HG02852 (cell line): ENCODE measurements around the gene ZNF79.
"Not testable (repeated sequence)": the region's sequence is repeated elsewhere in the genome, so short reads cannot be mapped to it uniquely, and the experiment has no call there.

Experiments used
- ATAC-seq: cut with Tn5 transposase; IDR thresholded peaks from one replicate; pipeline ENCODE4 v1.9.1; 2021; ENCODE audit warnings: mild to moderate bottlenecking, moderate library complexity; ENCODE audit not compliant: unreplicated experiment

Gene ZNF79

GRCh38 chr9:127451858-127452656, 27.9 kb downstream of the ZNF79 start:
- ATAC-seq = no peak

- ATAC-seq = no peak
These were observed 28.5 kb downstream of the ZNF79 start for GRCh38 chr9:127452691-127453090.

- ATAC-seq = no peak
These were observed 31.3 kb downstream of the ZNF79 start for GRCh38 chr9:127455324-127455992.

- no peak for ATAC-seq
These were observed 33.2 kb downstream of the ZNF79 start for GRCh38 chr9:127457191-127457878.

- ATAC-seq = no peak
These were observed 34.7 kb downstream of the ZNF79 start for GRCh38 chr9:127458921-127459320.

GRCh38 chr9:127463382-127463781, 39.2 kb downstream of the ZNF79 start:
- no peak for ATAC-seq

- ATAC-seq = no peak
These were observed 39.7 kb downstream of the ZNF79 start for GRCh38 chr9:127463911-127464310.

GRCh38 chr9:127466407-127466917, 42.3 kb downstream of the ZNF79 start:
- not testable (repeated sequence) for ATAC-seq

- no peak for ATAC-seq
These were observed 43.4 kb downstream of the ZNF79 start for GRCh38 chr9:127467621-127468020.

- no peak for ATAC-seq
These were observed 46.5 kb downstream of the ZNF79 start for GRCh38 chr9:127470662-127471061.

GRCh38 chr9:127473501-127473900, 49.3 kb downstream of the ZNF79 start:
- ATAC-seq = no peak

- no peak for ATAC-seq
These were observed 49.8 kb downstream of the ZNF79 start for GRCh38 chr9:127473932-127474331.

GRCh38 chr9:127474592-127474991, 50.4 kb downstream of the ZNF79 start:
- ATAC-seq = no peak

GRCh38 chr9:127479507-127480081, 55.4 kb downstream of the ZNF79 start:
- ATAC-seq = no peak

- ATAC-seq = no peak
These were observed 58.5 kb downstream of the ZNF79 start for GRCh38 chr9:127482662-127483061.

- ATAC-seq = no peak
These were observed 61.8 kb downstream of the ZNF79 start for GRCh38 chr9:127485995-127486394.

- ATAC-seq = no peak
These were observed 64.8 kb downstream of the ZNF79 start for GRCh38 chr9:127488946-127489345.

GRCh38 chr9:127489471-127490115, 65.4 kb downstream of the ZNF79 start:
- no peak for ATAC-seq

- no peak for ATAC-seq
These were observed 66.5 kb downstream of the ZNF79 start for GRCh38 chr9:127490535-127491230.

- ATAC-seq = no peak
These were observed 67.3 kb downstream of the ZNF79 start for GRCh38 chr9:127491516-127491915.
